ENCODE results near the gene MIPOL1.

DNA sequence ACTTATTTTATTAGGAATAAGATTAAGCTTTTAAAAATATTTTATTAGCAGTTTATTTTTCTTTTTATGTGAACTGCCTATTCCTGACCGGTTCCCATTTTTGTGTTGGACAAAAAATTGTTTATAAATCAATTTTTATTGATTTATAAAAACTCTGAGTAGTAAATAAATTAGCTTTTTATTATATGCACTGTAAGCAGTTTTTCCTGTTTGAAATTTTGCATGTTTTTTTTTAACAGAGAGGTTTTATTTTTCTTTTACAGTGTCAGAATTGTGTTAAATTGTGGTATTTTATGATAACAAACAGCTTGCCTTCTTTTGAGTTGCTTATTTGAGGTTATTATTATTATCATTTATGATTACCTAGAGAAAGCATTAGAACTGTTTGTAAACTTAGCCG lies 329.3 kb downstream of the MIPOL1 start:
- TF ChIP-seq CTCF (IDR thresholded peaks at IDR 0.05; ENCODE audit: low read depth, low read length) (no peak), POLR2A (IDR thresholded peaks at IDR 0.05; ENCODE audit: extremely low read depth, insufficient read length) (no peak)
